ENCODE measurements around the gene GDF15.

DNA sequence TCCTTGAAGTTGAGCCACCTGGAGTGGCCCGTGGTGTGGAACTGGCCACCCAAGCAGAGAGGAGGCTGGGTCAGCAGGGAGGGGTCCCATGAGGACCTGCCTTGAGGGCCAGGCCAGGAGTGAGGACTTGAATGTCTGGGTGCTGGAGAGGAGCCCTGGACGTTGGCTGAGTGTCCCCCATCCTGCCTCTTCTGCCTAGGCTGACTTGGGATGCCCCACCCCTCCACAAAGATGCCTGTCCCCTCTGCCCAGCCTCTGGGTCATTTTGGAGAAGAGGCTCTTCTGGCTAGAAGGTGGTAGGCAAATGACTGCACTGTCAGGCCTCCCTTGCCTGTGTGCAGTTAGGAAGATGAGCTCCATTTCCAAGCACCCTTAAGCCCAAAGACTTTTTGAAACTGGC lies 35.0 kb downstream of the GDF15 start:
- TF ChIP-seq HDAC2 (IDR thresholded peaks at IDR 0.05), result no peak
- no peak for TF ChIP-seq MAZ (IDR thresholded peaks at IDR 0.05; ENCODE audit: borderline replicate concordance, low read depth, low read length)
- TF ChIP-seq, protein P1, sequence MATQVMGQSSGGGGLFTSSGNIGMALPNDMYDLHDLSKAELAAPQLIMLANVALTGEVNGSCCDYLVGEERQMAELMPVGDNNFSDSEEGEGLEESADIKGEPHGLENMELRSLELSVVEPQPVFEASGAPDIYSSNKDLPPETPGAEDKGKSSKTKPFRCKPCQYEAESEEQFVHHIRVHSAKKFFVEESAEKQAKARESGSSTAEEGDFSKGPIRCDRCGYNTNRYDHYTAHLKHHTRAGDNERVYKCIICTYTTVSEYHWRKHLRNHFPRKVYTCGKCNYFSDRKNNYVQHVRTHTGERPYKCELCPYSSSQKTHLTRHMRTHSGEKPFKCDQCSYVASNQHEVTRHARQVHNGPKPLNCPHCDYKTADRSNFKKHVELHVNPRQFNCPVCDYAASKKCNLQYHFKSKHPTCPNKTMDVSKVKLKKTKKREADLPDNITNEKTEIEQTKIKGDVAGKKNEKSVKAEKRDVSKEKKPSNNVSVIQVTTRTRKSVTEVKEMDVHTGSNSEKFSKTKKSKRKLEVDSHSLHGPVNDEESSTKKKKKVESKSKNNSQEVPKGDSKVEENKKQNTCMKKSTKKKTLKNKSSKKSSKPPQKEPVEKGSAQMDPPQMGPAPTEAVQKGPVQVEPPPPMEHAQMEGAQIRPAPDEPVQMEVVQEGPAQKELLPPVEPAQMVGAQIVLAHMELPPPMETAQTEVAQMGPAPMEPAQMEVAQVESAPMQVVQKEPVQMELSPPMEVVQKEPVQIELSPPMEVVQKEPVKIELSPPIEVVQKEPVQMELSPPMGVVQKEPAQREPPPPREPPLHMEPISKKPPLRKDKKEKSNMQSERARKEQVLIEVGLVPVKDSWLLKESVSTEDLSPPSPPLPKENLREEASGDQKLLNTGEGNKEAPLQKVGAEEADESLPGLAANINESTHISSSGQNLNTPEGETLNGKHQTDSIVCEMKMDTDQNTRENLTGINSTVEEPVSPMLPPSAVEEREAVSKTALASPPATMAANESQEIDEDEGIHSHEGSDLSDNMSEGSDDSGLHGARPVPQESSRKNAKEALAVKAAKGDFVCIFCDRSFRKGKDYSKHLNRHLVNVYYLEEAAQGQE (IDR thresholded peaks at IDR 0.05), result no peak
- TF ChIP-seq CEBPB (IDR thresholded peaks at IDR 0.05), result no peak
- TF ChIP-seq, protein P2, sequence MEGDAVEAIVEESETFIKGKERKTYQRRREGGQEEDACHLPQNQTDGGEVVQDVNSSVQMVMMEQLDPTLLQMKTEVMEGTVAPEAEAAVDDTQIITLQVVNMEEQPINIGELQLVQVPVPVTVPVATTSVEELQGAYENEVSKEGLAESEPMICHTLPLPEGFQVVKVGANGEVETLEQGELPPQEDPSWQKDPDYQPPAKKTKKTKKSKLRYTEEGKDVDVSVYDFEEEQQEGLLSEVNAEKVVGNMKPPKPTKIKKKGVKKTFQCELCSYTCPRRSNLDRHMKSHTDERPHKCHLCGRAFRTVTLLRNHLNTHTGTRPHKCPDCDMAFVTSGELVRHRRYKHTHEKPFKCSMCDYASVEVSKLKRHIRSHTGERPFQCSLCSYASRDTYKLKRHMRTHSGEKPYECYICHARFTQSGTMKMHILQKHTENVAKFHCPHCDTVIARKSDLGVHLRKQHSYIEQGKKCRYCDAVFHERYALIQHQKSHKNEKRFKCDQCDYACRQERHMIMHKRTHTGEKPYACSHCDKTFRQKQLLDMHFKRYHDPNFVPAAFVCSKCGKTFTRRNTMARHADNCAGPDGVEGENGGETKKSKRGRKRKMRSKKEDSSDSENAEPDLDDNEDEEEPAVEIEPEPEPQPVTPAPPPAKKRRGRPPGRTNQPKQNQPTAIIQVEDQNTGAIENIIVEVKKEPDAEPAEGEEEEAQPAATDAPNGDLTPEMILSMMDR (IDR thresholded peaks at IDR 0.05), result no peak
- TF ChIP-seq NR3C1 (IDR thresholded peaks at IDR 0.05), result no peak
- TF ChIP-seq SMC3 (IDR thresholded peaks at IDR 0.05), result no peak
- TF ChIP-seq POLR2A (IDR thresholded peaks at IDR 0.05; ENCODE audit: low read length), result no peak
- TF ChIP-seq CHD2 (IDR thresholded peaks at IDR 0.05; ENCODE audit: low read length, partially characterized antibody), result no peak
- TF ChIP-seq RAD21 (conservative IDR thresholded peaks at IDR 0.05 in 1 of 2, IDR thresholded peaks at IDR 0.05 in 1 of 2), result no peak
- TF ChIP-seq JUN (IDR thresholded peaks at IDR 0.05), result no peak
- TF ChIP-seq NFE2L2 (conservative IDR thresholded peaks at IDR 0.05; ENCODE audit: low read length), result no peak
- TF ChIP-seq PHF8 (IDR thresholded peaks at IDR 0.05; ENCODE audit: borderline replicate concordance, low read depth), result no peak

All from A549 (cell line).